Activated CD4-positive, alpha-beta T cell treated with anti-CD3 and anti-CD28 coated beads for 24 hours (primary cell): Measurements from ENCODE around the gene H2BK1.

ENCODE experiments used
- DNase-seq, 2 donors: peaks; one replicate each; pipeline ENCODE4 v3.0.0-alpha.2; 2020; ENCODE audit warnings: low read depth in 2 of 2

Gene H2BK1

DNA sequence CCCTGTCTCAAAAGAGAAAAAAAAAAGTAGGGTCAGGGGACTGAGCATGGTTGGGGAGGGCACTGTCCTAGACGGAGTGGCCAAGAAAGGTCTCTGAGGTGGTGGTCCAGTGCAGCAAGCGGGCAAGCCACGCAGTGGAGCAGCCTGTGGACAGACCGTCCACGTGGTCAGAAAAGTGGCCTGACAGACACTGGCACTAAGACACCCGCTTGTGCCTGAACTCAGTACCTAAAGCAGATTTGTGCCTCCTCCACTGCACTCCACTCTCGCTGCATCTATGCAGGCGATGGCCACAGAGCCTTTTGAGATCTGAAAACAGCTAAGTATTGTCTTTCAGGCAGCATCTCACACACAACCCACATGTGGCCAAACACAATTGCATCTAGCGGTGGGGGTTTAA is 32.1 kb downstream of the H2BK1 start:
- DNase-seq = no peak

DNA sequence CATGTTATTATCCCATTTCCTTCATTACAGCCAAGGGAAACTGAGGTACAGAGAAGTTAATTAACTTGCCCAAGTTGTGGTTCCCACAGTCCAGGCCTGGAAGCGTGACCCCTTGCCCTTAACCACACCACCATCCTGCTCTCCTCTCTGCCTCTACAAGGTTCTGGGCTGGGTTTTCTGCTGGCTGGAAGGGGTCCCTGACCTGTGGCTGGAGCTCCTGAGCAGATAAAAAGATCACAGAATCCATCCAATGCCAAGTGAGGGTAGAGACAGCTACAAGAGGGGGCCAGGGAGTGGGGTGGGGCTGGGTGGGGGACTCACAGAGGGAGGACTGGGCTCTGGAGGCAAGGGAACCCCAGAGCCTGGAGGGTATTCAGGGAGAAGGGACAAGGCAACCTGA is 33.0 kb downstream of the H2BK1 start:
- DNase-seq = no peak

DNA sequence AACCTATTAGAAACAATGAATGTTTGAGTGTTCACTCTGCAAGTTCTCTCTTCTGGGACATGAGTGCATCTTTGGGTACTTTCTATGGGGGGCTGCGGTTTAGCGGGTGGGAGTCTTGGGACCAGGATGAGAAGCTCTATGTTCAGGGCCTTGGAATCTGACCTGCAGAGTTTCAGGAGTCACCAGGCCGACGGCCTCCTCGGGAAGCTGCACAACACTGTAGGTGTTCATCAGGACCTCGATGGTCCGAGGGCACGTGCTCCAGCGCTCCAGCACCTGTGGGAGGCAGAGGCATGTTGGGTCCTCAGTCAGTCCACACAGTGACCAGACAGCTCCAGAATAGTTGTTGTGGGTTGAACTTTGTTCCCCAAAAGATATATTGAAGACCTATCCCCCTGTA is 33.9 kb downstream of the H2BK1 start:
- DNase-seq = no peak

DNA sequence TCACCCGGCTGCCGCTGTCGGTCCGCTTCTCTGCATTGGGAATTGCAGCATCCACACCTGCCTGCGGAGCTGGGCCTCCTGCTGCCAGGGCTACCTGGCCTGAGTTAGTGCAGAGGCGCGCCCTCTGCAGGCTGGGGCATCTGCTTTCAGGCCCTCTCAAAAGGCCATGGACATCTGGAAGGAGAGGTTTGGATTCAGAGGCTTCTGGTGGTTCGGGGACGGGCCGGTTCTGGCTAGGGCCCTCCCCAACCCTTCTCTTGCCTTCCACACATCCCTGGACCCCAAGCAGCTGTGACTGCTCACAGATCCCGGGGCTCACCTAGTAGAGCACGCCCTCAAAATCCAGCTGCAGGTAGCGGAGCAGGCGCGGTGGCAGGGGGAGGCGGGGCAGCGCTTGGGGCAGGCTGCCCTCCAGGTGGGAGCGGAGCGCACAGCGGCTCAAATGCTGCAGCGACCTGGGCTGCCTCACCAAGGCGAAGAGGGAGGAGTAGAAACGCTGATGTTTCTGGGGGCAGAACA is 34.4 kb downstream of the H2BK1 start:
- no peak for DNase-seq

DNA sequence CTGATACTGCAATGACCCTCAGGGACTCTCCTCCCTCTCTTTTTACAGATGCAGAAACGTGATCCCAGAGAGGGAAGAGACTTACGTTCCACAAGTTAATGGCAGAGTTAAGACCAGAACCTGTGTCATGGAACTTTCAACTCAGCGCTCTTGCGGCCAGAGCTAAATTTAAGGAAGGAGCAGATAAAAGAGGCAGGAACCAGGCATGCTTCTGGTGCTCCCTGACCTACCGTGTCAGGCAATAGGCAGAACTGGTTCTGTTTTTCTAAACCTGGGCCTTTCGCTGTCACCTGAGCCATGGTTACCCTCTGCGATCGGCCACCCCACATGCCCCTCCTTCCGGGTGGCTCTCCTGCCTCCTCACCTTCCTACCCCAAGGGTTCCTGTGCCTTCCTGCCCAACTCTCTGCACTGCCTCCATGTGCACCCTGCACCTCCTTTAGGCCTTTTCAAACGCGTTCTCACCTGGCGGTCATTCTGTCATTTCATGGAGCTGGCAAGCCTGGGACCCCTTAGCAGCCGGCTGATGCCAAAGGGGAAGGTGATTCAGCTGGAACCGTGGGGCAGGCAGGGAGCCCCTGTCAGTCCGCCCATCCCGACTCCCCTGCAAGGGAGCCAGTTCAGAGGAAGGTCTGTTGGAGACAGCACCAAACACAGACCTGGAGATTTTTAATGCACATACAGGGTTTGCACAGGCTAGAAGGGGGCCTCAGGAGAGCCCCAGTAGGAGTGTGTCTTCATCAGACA is 35.1 kb downstream of the H2BK1 start:
- DNase-seq = no peak

DNA sequence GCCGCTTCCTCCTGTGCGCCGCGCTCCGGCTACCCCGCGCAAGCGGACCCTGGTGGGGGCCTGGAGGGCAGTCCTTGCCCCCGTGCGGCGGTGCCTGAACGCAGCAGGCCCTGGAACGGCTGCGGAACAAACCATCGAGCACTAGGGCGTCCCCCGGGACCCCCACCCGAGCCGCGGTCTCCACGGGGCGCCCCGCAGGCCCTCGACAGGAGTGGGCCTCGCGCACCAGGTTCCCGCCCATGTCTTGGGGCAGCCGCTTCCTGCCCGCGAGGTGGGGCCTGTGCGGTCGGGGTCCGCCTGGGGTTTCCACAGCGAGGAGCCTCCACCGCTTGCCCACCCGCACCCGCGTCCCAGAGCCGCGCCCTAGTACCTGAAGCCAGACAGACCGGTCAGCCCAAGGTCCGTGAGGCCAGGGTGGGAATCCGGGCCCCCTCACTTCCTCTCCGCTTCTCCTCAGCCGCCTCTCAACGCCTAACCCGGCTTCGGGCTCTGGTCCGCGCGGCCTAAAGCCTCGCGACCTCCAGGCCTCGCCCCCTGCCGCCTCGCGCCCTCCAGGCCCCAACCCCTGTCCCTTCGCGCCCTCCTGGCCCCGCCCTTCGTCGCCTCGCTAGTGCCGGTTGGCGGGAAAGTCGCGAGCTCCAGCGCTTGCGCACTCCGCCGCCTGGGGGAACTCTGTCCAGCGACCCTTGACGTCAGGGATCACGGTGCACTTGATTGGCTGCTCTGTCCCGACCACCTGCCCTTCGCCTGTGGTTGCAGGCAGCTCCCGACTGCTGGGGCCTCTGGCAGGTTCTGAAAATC is 35.8 kb downstream of the H2BK1 start:
- DNase-seq = peak; percentile 15

DNA sequence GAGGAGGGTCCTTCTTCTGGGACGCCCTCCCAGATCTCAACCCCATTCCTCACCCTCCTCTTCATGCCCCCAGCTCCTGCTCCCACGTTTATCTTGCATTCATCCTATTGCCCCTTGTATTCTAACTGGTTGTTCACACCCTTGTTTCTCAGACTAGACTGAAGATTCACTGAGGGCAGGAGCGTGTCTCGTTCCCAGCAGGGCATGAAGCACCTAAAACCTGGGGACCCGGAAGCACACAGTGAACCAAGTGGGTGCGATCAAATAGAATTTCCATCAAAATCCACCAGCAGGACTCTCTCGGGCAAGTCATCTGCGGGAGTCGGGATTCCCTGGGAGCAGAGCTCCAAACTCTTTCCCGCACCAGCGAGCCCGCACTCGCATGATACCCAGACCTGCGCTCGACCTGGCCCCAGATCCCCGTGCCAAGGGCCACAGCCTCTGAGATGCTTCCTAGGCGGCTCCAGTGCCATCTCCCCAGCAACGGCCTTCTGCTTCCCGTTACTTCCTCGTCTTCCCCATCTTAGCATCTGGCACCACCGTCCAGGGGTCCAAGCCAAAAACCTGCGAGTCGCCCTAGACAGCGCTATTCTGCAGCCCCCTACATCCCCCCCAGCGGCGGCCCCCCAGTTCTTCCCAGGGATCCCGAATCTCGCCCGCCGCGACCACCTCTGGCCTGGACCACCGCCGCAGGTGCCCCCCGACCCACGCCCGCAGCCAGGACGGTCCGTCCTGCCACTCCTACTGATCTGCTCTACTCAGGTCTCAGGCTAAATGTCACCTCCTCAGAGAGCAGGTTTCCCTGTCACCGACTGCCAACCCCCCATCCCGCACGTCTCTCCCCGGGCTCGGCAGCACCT is 36.7 kb downstream of the H2BK1 start:
- no peak for DNase-seq

DNA sequence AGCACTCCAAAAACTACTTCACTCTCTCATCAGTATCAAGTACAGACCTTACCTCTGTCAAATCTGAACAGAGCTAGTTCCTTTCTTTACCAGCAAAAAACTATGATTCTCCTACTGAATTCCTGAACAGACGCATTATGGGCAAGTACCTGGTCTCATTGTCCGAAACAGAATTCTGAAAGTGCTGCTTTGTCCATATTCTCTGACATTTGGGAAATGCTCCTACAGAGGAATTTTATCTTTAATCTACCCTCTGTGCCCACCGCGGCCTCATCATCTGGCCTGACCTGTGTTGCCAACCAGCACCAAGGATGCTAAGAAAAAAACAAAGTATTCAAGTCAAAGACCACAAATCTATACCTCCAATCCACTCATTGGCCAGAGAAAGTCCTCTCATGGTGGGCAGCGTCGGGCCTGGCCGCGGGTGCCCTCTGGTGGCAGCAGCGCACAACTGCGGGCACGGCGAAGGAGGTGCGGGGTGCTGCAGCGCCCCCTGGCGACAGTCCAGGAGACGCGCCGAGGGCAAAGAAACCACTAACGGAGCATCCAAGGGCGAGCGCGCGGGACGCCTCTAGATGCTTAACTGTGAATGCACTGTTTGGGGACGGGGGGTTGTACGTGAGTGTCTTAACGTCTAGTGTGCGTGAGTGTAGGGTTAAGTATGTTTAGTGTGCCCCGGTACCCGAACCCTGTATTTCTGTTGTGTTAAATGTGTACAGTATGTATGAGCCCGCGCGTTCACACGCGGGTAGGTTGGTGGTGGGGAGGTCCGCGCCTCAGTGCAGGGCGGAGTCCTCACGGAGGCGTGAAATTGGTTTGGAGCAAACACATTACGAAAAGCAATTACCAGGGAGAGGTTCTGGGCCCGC is 37.8 kb downstream of the H2BK1 start:
- DNase-seq = peak; percentile 69 to 75

DNA sequence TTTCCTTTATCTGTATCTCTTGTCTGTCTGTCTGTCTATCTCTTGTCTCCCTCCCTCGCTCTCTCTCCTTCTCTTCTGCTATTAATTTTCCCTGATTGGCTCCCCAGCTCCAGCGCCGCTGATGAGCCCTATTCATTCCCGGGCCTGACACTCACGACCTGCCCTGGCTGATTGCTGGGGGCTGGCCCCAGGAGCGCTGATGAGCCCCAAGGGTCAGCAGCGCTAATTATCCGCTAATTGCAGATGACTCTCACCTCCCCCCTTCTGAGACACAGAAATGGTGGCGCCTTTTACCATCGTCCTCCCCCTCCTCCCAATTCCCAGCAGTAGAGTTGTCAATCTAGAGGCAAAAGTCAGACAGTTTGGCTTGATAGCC is 41.5 kb downstream of the H2BK1 start:
- no peak for DNase-seq

DNA sequence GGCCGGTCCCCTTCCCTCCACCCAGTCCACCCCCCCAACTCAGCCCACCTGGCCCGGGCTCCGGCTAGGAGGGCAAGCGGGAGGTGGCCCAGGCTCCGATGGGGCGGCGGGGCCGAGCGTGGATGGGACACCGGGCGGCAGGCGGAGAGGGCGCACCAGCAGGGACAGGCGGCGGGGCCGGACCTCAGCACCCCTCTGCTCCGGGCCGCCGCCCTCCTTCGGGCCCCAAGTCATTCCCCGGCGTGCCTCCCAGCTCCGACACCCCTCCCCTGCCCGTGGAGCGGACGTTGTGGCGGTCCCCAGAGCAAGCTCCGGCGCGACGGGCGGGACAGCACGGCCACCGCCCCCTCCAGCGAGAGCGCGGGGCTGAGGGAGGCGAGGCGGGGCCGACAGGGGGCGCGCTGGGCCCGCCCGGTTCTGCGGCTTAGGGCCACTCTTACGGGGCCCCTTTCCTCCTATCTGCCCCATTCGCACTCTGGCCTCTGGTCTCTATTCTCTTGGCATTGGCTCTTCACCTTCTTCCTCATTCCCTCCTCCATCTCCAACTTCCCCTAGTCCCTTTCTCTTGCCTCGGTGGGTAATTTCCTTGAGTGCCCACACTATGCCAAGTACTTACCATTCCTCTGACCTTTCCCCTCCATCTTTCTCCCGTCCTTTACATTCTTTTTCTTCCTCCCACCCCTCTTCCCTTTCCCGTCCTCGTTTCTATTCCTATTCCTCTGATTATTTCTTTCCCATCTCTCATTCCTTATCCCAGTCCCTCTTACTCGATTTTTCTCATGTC is 42.1 kb downstream of the H2BK1 start:
- DNase-seq = peak; percentile 46 to 57

DNA sequence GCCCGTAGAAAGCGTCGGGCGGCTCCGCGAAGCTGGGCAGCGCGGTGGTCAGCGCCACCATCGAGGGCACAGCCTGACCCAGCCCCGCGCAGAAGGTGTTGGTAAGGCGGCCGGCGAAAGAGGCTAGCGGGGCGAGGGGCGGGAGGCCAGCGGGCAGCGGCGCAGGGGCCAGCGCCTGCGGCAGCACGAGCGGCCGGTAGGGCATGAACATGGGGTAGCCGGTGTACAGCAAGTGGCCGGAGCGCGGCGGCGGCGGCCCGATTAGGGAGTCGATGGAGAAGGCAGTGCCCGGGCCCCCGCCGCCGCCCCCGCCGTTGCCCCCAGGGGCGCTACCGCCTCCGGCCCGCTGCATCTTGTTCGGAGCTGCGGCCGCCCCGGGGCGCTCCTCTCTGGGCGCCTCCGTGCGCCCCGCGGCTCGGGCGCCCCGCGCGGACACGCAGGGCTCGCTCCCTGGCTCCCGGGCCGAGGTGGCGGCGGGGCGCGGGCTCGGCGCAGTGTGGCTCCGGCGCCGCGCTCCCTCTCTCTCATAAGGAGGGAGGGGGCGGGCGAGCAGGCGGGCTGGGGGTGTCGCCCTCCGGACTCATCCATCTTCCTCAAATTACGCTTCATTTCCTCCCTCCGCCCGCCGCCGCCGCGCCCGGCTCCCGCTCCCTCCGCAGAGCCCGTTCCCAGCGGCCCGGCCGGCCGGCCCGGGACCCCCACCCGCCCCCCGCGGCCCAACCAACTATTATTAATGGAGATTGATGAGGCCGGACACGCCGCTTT is 42.9 kb downstream of the H2BK1 start, which contains the start of gene GBX1:
GBX1 (minus strand) TSS at position 498 of the 765 bp plus-strand sequence; CDS start at position 352, 146 bp downstream.
- DNase-seq = no peak

DNA sequence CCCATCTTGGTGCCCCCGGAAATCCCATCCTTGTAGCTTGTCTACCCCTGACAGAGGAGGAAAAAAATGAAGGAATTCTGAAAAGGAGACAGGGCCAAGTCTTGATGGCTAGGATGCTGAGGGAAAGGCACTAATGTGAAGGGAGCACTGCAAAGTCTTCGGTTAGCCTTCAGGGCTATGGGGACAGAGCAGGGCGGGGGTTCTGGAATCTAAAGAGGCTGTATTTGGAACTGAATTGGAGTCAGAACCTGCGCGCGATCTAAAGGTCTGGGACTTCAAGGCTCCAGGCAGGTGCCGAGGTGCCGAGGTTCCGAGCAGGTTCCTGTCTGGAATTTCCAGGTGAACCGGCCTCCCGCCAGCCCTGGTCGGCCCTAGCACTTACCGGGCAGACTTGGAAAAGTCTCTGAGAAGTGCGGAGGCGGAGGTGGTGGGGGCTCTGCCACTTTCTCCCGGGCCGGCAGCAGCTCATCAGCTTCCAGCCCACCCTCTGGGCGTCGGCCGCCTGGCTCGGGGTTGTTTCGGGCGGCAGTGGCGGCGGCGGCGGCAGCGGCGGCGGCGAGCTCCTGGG is 43.6 kb downstream of the H2BK1 start:
- DNase-seq = no peak

DNA sequence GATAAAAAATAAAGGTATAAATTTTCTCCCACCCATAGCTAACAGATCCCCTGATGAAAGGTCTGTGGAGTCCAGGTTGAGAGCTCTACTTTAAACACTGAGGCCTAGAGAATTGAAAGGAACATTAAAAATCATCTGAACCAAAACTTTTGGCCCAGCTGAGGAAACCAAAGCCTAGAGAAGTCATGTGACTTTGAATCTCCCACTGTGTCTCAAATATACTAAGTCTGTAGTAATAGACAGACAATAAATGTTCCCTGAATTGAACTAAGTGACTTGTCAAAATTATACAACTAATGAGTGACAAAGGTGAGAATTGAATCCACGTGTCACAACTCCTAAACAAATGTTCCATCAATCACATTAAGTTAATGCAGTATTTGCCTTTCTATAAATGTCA is 48.5 kb downstream of the H2BK1 start:
- DNase-seq = no peak
